Ovary (tissue), 9 donors: ENCODE measurements around the gene RNLS. TPM values are rescaled to one million over a fixed set of nuclear protein-coding genes. Genes with fewer than 3 reads are reported as not detected.

ENCODE experiments used
- DNase-seq, 5 donors: peaks; one replicate each; pipeline ENCODE4 v3.0.0-alpha.2; 2019 to 2020
- H3K27ac ChIP-seq, 2 donors: fragments of 200-600 bp; one replicate each; pipeline versions ENCODE4 v1.5.1 to v1.8.0; 2019 to 2022
- H3K27me3 ChIP-seq: fragments of 200-600 bp; one replicate; pipeline ENCODE4 v1.8.0; 2022
- H3K36me3 ChIP-seq: fragments of 200-600 bp; sonication (generic); one replicate; pipeline ENCODE4 v1.5.1; 2019
- H3K4me1 ChIP-seq: one replicate; pipeline ENCODE4 v1.8.1; 2013; ENCODE audit warnings: mild to moderate bottlenecking, moderate library complexity; ENCODE audit not compliant: insufficient read depth
- H3K4me3 ChIP-seq: fragments of 200-600 bp; sonication (generic); one replicate; pipeline ENCODE4 v1.5.1; 2017
- H3K9me3 ChIP-seq, 2 donors: fragments of 200-600 bp in 1 of 2; sonication (generic) in 1 of 2; one replicate each; pipeline versions ENCODE4 v1.5.1 to v1.8.1; 2013 to 2019; ENCODE audit warnings: mild to moderate bottlenecking in 1 of 2, moderate library complexity in 1 of 2
- EP300 ChIP-seq: sonication (generic); formaldehyde crosslinking; IDR thresholded peaks from one replicate; pipeline ENCODE4 v1.6.1; 2017; ENCODE audit warnings: antibody characterized with exemption
- POLR2A ChIP-seq: fragments of 450-650 bp; IDR thresholded peaks from one replicate; pipeline ENCODE4 v1.6.1; 2017; ENCODE audit warnings: antibody characterized with exemption, mild to moderate bottlenecking, moderate library complexity
- WGBS, 3 donors: extraction: QIAGEN DNeasy Blood & Tissue Kit in 1 of 3; methylation state at CpG; one replicate each; pipeline versions ENCODE4 v1.1.5 to v1.1.7; 2013 to 2017; 5-methylcytosine and 5-hydroxymethylcytosine counted together
- intact Hi-C, 4 donors: fragments of 100-400 bp; cut with DNase I; formaldehyde crosslinking; loops; one replicate each; pipeline versions ENCODE4 v1.11.0 to v1.15.1; 2022 to 2023
- polyA plus RNA-seq, 2 donors: library from polyadenylated mRNA; stranded (reverse); fragments of 200-250 nt in 1 of 2; fragments of 350-450 nt in 1 of 2; fragmentation: Illumina TruSeq in 1 of 2; extraction: RNeasy Lipid Tissue Mini Kit (QIAGEN cat#74804) in 1 of 2; gene quantifications; one replicate each; pipeline ENCODE4 v1.2.3, GENCODE V29; 2013 to 2014
- total RNA-seq, 7 donors: library from RNA; depleted of rRNA in 2 of 7; stranded (reverse); fragments of >200 nt in 2 of 7; fragmentation: NEBNext Ultra II Directional in 3 of 7; extraction: Animal tissue kit (Norgen Biotek cat#: 25700) in 3 of 7; gene quantifications; one replicate each; pipeline versions ENCODE4 v1.1.0 to v1.2.4, GENCODE V29; 2016 to 2023
- TF ChIP-seq, protein P1 (sequence below), 3 donors: fragments of 450-650 bp in 2 of 3; fragments of 200-600 bp in 1 of 3; IDR thresholded peaks; one replicate each; pipeline versions ENCODE4 v1.5.1 to v1.8.0; 2016 to 2022; ENCODE audit warnings: antibody characterized with exemption in 3 of 3, mild to moderate bottlenecking in 1 of 3
- donor health status: DM: no; HTN: no; CAD: no; lungs with moderate emphysema.
- donor health status: DM: no; HTN: no; CAD: no.
- donor health status: Bipolar disorder and iron deficiency.
- donor health status: DM: yes; HTN: yes; CAD: no.
- donor health status: DM: no; HTN: no; CAD: no.
- donor health status: DM: yes; HTN: yes; CAD: no.

The RNLS gene
- total and polyA plus RNA-seq, 9 donors, result 7.5 to 21.9 (median 11.8) TPM

DNA sequence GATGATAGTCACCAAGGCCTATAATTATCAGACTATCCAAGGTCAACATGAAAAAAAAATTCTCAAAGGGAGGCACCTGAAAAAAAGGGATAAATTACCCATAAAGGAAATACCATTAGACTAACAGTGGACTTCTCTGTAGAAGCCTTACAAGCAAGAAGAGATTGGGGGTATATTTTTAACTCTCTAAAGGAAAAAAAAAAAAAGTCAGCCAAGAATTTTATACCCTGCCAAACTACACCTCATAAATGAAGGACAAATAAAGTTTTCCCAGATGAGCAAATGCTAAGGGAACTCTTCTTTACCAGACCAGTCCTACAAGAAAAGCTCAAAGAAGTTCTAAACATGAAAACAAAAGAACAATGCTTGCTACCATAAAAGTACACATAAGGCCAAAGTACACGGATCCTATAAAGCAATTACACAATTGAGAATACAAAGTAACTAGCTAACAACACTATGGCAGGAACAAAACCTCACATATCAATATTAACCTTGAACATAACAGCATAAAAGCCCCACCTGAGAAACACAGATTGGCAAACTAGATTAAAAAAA, 263.1 kb downstream of the RNLS start:
- Histone ChIP-seq H3K27me3 (no peaks in the 10 kb centered on the region), H3K27ac (no peak overlapping the region), H3K4me1 (no peaks in the 10 kb centered on the region), H3K9me3 (no peaks in the 10 kb centered on the region), H3K4me3 (no peak overlapping the region), H3K36me3 (no peaks in the 10 kb centered on the region)
- intact Hi-C loops, result no loop called here
- no peak for DNase-seq
- WGBS, 3 donors, result 90 to 97% (median 94%) methylated on average over 1 of the region's 1 CpG
- no peak for TF ChIP-seq POLR2A
- TF ChIP-seq, protein P1, sequence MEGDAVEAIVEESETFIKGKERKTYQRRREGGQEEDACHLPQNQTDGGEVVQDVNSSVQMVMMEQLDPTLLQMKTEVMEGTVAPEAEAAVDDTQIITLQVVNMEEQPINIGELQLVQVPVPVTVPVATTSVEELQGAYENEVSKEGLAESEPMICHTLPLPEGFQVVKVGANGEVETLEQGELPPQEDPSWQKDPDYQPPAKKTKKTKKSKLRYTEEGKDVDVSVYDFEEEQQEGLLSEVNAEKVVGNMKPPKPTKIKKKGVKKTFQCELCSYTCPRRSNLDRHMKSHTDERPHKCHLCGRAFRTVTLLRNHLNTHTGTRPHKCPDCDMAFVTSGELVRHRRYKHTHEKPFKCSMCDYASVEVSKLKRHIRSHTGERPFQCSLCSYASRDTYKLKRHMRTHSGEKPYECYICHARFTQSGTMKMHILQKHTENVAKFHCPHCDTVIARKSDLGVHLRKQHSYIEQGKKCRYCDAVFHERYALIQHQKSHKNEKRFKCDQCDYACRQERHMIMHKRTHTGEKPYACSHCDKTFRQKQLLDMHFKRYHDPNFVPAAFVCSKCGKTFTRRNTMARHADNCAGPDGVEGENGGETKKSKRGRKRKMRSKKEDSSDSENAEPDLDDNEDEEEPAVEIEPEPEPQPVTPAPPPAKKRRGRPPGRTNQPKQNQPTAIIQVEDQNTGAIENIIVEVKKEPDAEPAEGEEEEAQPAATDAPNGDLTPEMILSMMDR (IDR thresholded peaks at IDR 0.05), result no peak
- no peak for TF ChIP-seq EP300

DNA sequence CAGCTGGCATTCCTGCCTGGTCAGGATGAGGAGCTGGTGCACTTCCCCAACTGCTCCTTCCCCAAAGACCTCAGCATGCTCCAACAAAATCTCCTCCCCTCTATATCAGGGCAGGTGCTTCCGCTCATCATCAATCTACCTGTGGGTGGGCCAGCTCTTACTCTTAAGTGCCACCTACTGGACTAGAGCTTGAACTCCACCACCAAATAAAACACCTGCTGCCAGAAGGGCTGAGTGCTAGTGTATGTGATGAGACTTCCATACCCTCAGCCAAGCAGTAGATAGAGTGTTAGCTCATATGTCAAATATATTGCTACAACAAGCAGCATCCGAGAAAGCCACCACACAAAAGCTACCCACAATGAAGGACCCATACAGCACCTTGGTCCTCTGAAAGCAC, 264.3 kb downstream of the RNLS start:
- Histone ChIP-seq H3K4me1 (no peaks in the 10 kb centered on the region), H3K36me3 (no peaks in the 10 kb centered on the region), H3K27ac (no peak overlapping the region), H3K27me3 (no peaks in the 10 kb centered on the region), H3K9me3 (no peaks in the 10 kb centered on the region), H3K4me3 (no peak overlapping the region)
- 92 to 98% (median 96%) methylated on average over 2 of the region's 2 CpGs for WGBS, 3 donors
- TF ChIP-seq EP300 (no peak), POLR2A (no peak)
- TF ChIP-seq, protein P1 (IDR thresholded peaks at IDR 0.05), result no peak
- intact Hi-C loops, result no loop called here
- DNase-seq, result no peak

DNA sequence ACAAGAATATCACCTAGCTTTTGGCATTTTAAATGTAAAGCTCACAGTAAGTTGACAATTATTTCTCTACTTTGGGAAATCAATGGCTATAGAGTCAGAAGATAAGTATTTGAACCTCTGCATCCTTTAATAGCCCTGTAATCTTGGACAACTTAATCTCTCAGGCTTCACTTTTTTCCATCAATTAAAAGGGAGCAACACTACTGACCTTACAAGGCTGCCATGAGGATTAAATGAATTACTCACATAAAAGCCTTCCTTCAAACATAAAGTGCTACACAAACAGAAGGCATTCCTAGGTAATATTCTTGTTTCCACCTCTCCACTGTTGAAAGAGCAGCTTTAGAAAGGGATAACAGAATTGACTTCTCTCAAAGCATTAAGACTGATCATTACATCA, 266.0 kb downstream of the RNLS start:
- Histone ChIP-seq H3K27ac (no peak overlapping the region), H3K9me3 (no peaks in the 10 kb centered on the region), H3K4me3 (no peak overlapping the region), H3K4me1 (no peaks in the 10 kb centered on the region), H3K27me3 (no peaks in the 10 kb centered on the region), H3K36me3 (no peaks in the 10 kb centered on the region)
- no peak for TF ChIP-seq EP300
- DNase-seq, result no peak
- intact Hi-C loops, result no loop called here

DNA sequence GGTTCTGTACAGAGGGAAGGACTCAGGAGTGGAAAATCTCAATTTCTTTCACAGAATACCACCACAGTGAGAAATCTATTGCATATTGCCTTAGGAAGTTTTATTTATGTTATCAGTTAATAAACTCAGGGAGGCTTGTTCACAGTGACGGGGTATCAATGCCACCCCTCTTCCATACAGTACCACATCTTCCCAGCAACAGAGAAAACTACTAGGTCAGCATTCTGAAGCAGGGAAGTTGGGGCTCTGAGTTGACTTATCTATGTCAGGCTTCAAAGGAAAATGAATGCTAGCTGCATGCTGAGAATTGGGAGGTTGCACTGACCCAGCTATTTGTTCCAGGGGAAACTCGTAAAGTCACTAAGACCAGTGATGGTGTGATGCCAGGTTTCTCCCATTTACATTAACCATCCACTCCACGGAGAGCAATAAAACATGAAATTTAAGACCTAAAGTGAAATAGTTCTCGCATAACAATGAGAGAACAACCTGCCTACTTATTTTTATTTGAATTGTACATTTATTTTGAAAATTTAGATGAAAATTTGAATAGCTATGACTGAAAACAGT, 266.7 kb downstream of the RNLS start:
- H3K4me3 ChIP-seq, result no peak overlapping the region
- H3K36me3 ChIP-seq, result no peaks in the 10 kb centered on the region
- H3K27me3 ChIP-seq, result no peaks in the 10 kb centered on the region
- no peak for TF ChIP-seq POLR2A
- TF ChIP-seq EP300, result no peak
- TF ChIP-seq, protein P1 (IDR thresholded peaks at IDR 0.05), result no peak
- no peaks in the 10 kb centered on the region for H3K4me1 ChIP-seq
- no peaks in the 10 kb centered on the region for H3K9me3 ChIP-seq
- intact Hi-C loops, result no loop called here
- H3K27ac ChIP-seq, result no peak overlapping the region
- 79 to 94% (median 93%) methylated on average over 4 of the region's 4 CpGs for WGBS, 3 donors
- DNase-seq, result no peak

DNA sequence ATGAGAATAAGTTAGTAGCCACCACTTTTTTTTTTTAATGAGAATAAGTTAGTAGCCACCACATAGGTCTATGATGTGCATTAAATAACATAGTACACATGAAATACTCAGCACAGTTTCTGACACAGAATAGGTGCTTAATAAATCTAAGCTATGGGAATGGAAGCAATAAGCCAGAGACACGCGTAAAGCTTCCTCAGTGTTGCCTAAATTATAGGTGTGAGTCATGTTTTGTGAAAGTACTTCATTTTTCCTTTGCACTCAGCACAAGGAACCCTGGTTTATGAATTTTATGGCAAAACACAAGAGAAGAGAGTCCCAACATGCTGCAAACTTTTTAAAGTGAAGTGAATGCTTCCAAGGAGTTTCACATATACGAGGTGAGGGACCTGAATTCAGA, 267.4 kb downstream of the RNLS start:
- Histone ChIP-seq H3K27me3 (no peaks in the 10 kb centered on the region), H3K27ac (no peak overlapping the region), H3K4me3 (no peak overlapping the region), H3K36me3 (no peaks in the 10 kb centered on the region), H3K4me1 (no peaks in the 10 kb centered on the region), H3K9me3 (no peaks in the 10 kb centered on the region)
- no peak for TF ChIP-seq POLR2A
- TF ChIP-seq EP300, result no peak
- TF ChIP-seq, protein P1 (IDR thresholded peaks at IDR 0.05), result no peak
- WGBS, 3 donors, result 78 to 97% (median 93%) methylated on average over 3 of the region's 3 CpGs
- intact Hi-C loops, result no loop called here
- DNase-seq, result no peak
